ENCODE results near the gene ZNF560. TPM values are rescaled to one million over a fixed set of nuclear protein-coding genes. Genes with fewer than 3 reads are reported as not detected.
A peak's percentile ranks its signal among the peaks of the same experiment; 100 is the strongest.
"Not testable (repeated sequence)": the region's sequence is repeated elsewhere in the genome, so short reads cannot be mapped to it uniquely, and the experiment has no call there.

ZNF560 gene
- total RNA-seq (not detected), polyA plus RNA-seq (not detected), total RNA-seq (not detected)

DNA sequence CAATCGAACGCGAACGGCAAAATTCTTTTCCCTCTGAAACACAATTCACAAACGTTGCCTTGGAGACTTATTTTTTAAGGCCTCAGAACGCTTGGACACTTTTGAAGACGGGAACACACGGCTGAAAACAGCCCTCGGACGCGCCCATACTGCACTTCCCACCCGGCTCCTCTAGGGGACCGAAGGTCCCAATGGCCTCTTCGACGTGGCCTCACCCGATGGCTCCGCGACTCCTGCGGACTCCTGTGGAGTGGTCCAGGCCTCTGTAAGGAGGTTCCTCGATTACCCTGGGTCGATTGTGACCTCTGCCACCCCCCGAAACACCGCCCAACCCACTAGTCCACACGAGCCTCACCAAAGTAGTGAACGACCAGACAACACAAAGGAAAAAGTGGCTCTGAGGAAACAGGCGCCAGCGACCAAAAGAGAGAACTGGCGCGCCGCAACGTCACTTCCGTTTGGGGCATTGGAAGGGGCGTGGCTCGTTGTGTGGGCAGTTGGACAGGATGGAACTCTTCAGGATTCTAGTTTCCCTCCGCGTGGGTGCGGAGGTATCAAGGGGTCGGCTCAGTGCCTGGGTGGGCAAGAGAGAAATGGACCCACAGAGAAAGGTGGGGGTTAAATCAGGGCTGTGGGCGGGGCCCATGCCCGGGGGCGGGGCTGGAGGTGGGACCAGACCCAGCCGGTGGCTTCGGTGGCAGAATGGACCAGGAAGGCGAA lies at the start of gene ZNF560:
ZNF560 (minus strand) TSS at position 434 of the 720 bp plus-strand sequence. CDS start 23,303 bp downstream, outside the sequence.
- no peak within 1 kb of the TSS for H3K27ac Mint-ChIP-seq
- Histone ChIP-seq H3K4me1 (ENCODE audit: control insufficient read depth in 2 of 2, insufficient read depth in 2 of 2, low read length in 2 of 2) (no peaks in the 10 kb centered on the region), H3K9me3 (ENCODE audit: control insufficient read depth in 2 of 3, low read length in 3 of 3) (peaks cover 2 to 47% (median 4%) of the 10 kb centered on the region in 3 experiments), H3K27me3 (ENCODE audit: control insufficient read depth in 2 of 2, insufficient read depth in 2 of 2, low read length in 2 of 2) (no peaks in the 10 kb centered on the region), H3K27ac (ENCODE audit: low read depth, low read length) (no peak within 1 kb of the TSS), H3K36me3 (ENCODE audit: control insufficient read depth in 2 of 3, insufficient read depth in 3 of 3, low read length in 3 of 3) (no peaks in the 10 kb centered on the region), H3K4me3 (ENCODE audit: low read length) (no peak within 1 kb of the TSS)
- H3K27me3 Mint-ChIP-seq, result peaks cover 0 to 22% (median 8%) of the 10 kb centered on the region in 5 donors
- POLR2A ChIA-PET, result no interaction called here
- H3K4me3 Mint-ChIP-seq, result peak within 1 kb of the TSS in 6 of 10 donors; percentile 8 to 72 (median 45)
- DNase-seq (no peak), ATAC-seq (no peak)
- H3K4me1 Mint-ChIP-seq, result peaks cover 0 to 3% (median 0%) of the 10 kb centered on the region in 7 donors
- CTCF ChIA-PET, result no interaction called here
- H3K36me3 Mint-ChIP-seq, result peaks cover 2 to 25% (median 5%) of the 10 kb centered on the region in 5 donors
- intact Hi-C loops (cut with micrococcal nuclease), result no loop called here
- peaks cover 5 to 94% (median 53%) of the 10 kb centered on the region in 11 donors for H3K9me3 Mint-ChIP-seq

DNA sequence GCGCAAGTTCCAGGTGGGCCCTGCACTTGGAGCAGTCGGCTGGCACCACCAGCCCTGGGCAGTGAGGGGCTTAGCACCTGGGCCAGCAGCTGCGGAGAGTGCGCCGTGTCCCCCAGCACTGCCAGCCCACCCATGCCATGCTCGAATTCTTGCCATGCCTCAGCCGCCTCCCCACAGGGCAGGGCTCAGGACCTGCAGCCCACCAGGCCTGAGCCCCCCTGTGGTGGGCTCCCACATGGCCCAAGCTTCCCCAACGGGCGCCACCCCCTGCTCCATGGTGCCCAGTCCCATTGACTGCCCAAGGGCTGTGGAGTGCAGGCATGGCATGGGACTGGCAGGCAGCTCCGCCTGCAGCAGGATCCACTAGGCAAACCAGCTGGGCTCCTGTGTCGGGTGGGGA lies 49.5 kb upstream of the ZNF560 start:
- ATAC-seq (no peak), DNase-seq (no peak)
- peaks cover 13 to 39% (median 24%) of the 10 kb centered on the region in 11 donors for H3K9me3 Mint-ChIP-seq
- Histone ChIP-seq H3K4me3 (ENCODE audit: low read length) (no peak overlapping the region), H3K27me3 (ENCODE audit: control insufficient read depth in 2 of 2, insufficient read depth in 2 of 2, low read length in 2 of 2) (no peaks in the 10 kb centered on the region), H3K4me1 (ENCODE audit: control insufficient read depth in 2 of 2, insufficient read depth in 2 of 2, low read length in 2 of 2) (no peaks in the 10 kb centered on the region), H3K9me3 (ENCODE audit: control insufficient read depth in 2 of 3, low read length in 3 of 3) (peaks cover 0 to 14% (median 0%) of the 10 kb centered on the region in 3 experiments), H3K27ac (ENCODE audit: low read depth, low read length) (no peak overlapping the region), H3K36me3 (ENCODE audit: control insufficient read depth in 2 of 3, insufficient read depth in 3 of 3, low read length in 3 of 3) (no peaks in the 10 kb centered on the region)
- peaks cover 4 to 23% (median 16%) of the 10 kb centered on the region in 5 donors for H3K36me3 Mint-ChIP-seq
- no peak overlapping the region for H3K4me3 Mint-ChIP-seq
- intact Hi-C loops (cut with micrococcal nuclease), result no loop called here
- no peaks in the 10 kb centered on the region for H3K4me1 Mint-ChIP-seq
- POLR2A ChIA-PET, result no interaction called here
- H3K27ac Mint-ChIP-seq, result no peak overlapping the region
- CTCF ChIA-PET, result no interaction called here
- peaks cover 0 to 9% (median 0%) of the 10 kb centered on the region in 5 donors for H3K27me3 Mint-ChIP-seq

DNA sequence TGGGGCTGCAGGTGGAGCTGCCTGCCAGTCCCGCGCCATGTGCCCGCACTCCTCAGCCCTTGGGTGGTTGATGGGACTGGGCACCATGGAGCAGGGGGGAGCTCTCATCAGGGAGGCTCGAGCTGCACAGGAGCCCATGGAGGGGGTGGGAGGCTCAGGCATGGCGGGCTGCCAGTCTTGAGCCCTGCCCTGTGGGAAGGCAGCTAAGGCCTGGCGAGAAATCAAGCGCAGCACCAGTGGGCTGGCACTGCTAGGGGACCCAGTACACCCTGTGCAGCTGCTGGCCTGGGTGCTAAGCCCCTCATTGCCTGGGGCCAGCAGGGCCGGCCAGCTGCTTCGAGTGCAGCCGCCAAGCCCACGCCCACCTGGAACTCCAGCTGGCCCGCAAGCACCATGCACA lies 42.9 kb upstream of the ZNF560 start:
- H3K27me3 Mint-ChIP-seq; H3K27ac Mint-ChIP-seq; H3K27me3 ChIP-seq (ENCODE audit: control insufficient read depth in 2 of 2, insufficient read depth in 2 of 2, low read length in 2 of 2); H3K27ac ChIP-seq (ENCODE audit: low read depth, low read length); intact Hi-C loops (cut with micrococcal nuclease); H3K4me3 Mint-ChIP-seq; ATAC-seq; H3K9me3 ChIP-seq (ENCODE audit: control insufficient read depth in 2 of 3, low read length in 3 of 3); H3K4me1 ChIP-seq (ENCODE audit: control insufficient read depth in 2 of 2, insufficient read depth in 2 of 2, low read length in 2 of 2); CTCF ChIA-PET; H3K4me3 ChIP-seq (ENCODE audit: low read length); DNase-seq: not testable (repeated sequence)
- H3K36me3 Mint-ChIP-seq, result peaks cover 5 to 28% (median 16%) of the 10 kb centered on the region in 5 donors
- peaks cover 14 to 37% (median 28%) of the 10 kb centered on the region in 7 donors for H3K4me1 Mint-ChIP-seq
- H3K36me3 ChIP-seq (ENCODE audit: control insufficient read depth in 2 of 3, insufficient read depth in 3 of 3, low read length in 3 of 3), result peaks cover 0 to 10% (median under 1%) of the 10 kb centered on the region in 3 experiments
- peaks cover 13 to 37% (median 19%) of the 10 kb centered on the region in 11 donors for H3K9me3 Mint-ChIP-seq
- POLR2A ChIA-PET, result interaction anchor here (0.6 kb wide), 1 partner anchor 78 kb away, joined by 3 read pairs; no protein-coding TSS in a partner anchor

DNA sequence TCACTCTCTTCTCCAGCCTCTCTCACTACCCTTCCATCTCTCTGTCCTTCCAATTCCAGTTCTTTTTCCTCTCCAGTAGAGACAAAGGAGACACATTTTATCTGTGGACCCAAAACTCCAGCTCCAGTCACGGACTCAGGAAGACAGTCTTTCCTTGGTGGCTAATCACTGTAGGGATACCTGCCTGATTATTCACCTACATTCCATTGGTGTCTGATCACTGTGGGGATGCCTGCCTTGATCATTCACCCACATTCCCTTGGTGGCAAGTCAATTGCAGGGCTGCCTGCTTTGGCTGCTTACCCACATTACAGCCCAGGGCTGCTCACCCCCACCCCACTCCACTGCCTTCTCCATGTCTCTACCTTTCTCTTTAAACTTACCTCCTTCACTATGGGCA lies 41.5 kb upstream of the ZNF560 start:
- not testable (repeated sequence) for ATAC-seq
- POLR2A ChIA-PET, result interaction anchor here (0.6 kb wide), 1 partner anchor 47 kb away, joined by 3 read pairs; no protein-coding TSS in a partner anchor

DNA sequence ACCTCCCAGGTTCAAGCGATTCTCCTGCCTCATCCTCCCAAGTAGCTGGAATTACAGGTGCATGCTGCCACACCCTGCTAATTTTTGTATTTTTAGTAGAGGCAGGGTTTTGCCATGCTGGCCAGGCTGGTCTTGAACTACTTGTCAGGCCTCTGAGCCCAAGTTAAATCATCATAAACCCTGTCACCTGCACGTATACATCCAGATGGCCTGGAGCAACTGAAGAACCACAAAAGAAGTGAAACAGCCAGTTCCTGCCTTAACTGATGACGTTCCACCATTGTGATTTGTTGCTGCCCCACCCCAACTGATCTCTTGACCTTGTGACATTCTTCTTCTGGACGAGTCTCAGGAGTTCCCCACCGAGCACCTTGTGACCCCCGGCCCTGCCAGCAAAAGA lies 40.8 kb upstream of the ZNF560 start:
- Mint-ChIP-seq H3K9me3 (peaks cover 13 to 57% (median 29%) of the 10 kb centered on the region in 11 donors), H3K4me3 (peak overlapping the region; percentile 49 to 99 (median 98)), H3K27ac (peak overlapping the region in 8 of 9 donors; percentile 79 to 100 (median 97)), H3K36me3 (peaks cover 25 to 47% (median 35%) of the 10 kb centered on the region in 5 donors), H3K4me1 (peaks cover 14 to 46% (median 33%) of the 10 kb centered on the region in 7 donors)
- H3K27me3 Mint-ChIP-seq; DNase-seq; ATAC-seq; H3K27me3 ChIP-seq (ENCODE audit: control insufficient read depth in 2 of 2, insufficient read depth in 2 of 2, low read length in 2 of 2); H3K4me1 ChIP-seq (ENCODE audit: control insufficient read depth in 2 of 2, insufficient read depth in 2 of 2, low read length in 2 of 2); CTCF ChIA-PET: not testable (repeated sequence)
- Histone ChIP-seq H3K27ac (ENCODE audit: low read depth, low read length) (peak overlapping the region; percentile 90), H3K9me3 (ENCODE audit: control insufficient read depth in 2 of 3, low read length in 3 of 3) (peaks cover 0 to 16% (median 0%) of the 10 kb centered on the region in 3 experiments), H3K4me3 (ENCODE audit: low read length) (peak overlapping the region; percentile 93), H3K36me3 (ENCODE audit: control insufficient read depth in 2 of 3, insufficient read depth in 3 of 3, low read length in 3 of 3) (peaks cover 6 to 31% (median 18%) of the 10 kb centered on the region in 3 experiments)
- POLR2A ChIA-PET, result interaction anchor here (0.6 kb wide), 1 partner anchor 47 kb away, joined by 3 read pairs; no protein-coding TSS in a partner anchor
- intact Hi-C loops (cut with micrococcal nuclease), result loop anchor here (2.0 kb wide), 3 partner anchors 230 to 280 kb away; partner anchors contain the start of genes FBXL12 (in 1 of the 2) and ZNF699 (in 1 of the 2)

More for the DNA sequence above, 41.5 kb upstream of the ZNF560 start:
- intact Hi-C loops (cut with micrococcal nuclease), result loop anchor here (2.0 kb wide), 3 partner anchors 231 to 279 kb away; partner anchors contain the start of genes FBXL12 (in 1 of the 2) and ZNF699 (in 1 of the 2)
- H3K27me3 ChIP-seq (ENCODE audit: control insufficient read depth in 2 of 2, insufficient read depth in 2 of 2, low read length in 2 of 2); H3K4me3 ChIP-seq (ENCODE audit: low read length); DNase-seq; CTCF ChIA-PET; H3K4me1 ChIP-seq (ENCODE audit: control insufficient read depth in 2 of 2, insufficient read depth in 2 of 2, low read length in 2 of 2); H3K27me3 Mint-ChIP-seq; H3K27ac ChIP-seq (ENCODE audit: low read depth, low read length): not testable (repeated sequence)
- peaks cover 3 to 24% (median 13%) of the 10 kb centered on the region in 3 experiments for H3K36me3 ChIP-seq (ENCODE audit: control insufficient read depth in 2 of 3, insufficient read depth in 3 of 3, low read length in 3 of 3)
- Mint-ChIP-seq H3K4me1 (peaks cover 14 to 46% (median 33%) of the 10 kb centered on the region in 7 donors), H3K36me3 (peaks cover 18 to 41% (median 28%) of the 10 kb centered on the region in 5 donors), H3K27ac (peak overlapping the region in 8 of 9 donors; percentile 26 to 100 (median 87)), H3K4me3 (peak overlapping the region; percentile 49 to 99 (median 98)), H3K9me3 (peaks cover 13 to 50% (median 27%) of the 10 kb centered on the region in 11 donors)
- H3K9me3 ChIP-seq (ENCODE audit: control insufficient read depth in 2 of 3, low read length in 3 of 3), result peaks cover 0 to 16% (median 0%) of the 10 kb centered on the region in 3 experiments

DNA sequence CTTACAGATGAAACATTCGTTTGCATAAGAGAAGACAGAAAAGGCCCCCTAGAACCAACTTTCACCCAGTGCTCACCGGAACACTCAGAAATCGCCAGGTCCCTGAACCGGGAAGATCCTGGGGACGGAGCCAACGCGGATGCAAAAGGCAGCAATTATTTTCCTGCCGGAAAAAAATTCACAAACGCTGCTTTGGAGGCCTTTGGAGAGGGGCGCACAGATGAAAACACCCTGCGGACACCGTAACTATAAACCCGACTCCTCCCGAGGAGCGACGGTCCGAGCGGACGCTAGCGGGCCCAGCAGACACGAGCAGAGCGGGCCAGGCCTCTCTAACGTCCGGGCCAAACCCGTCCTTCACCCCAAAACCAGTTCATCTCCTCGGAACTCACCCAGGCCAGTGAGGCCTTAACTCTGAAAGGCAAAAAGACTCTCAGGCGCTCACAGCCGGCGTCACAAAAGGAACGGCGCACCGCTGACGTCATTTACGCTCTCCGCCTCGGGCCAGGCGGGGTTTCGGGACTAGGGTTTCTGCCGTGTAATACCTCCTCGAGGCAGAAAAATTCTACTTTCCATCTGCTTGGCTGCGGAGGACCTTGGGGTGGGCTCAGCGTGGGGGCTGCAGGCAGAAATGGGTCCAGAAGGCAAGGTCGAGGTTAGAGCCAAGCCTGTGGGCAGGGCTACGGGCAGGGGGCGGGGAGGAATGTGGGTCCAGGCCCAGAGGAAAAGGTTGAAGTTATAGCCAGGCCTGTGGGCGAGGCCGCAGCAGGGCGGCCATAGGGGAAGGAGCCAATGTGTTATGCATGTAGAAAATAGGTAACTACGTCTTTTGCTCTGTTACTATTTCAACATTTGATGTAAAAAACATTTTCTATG lies 40.0 kb upstream of the ZNF560 start, which contains the start of gene ZNF426:
ZNF426 (minus strand) TSS at position 463 of the 876 bp plus-strand sequence. CDS start 2,413 bp downstream, outside the sequence.
- H3K9me3 Mint-ChIP-seq, result peaks cover 14 to 65% (median 32%) of the 10 kb centered on the region in 11 donors
- POLR2A ChIA-PET, result no interaction called here

More for the DNA sequence above, 40.0 kb upstream of the ZNF560 start, which contains the start of gene ZNF426:
- peaks cover 12 to 39% (median 26%) of the 10 kb centered on the region in 3 experiments for H3K36me3 ChIP-seq (ENCODE audit: control insufficient read depth in 2 of 3, insufficient read depth in 3 of 3, low read length in 3 of 3)
- DNase-seq (peak; percentile 76 to 90 (median 85)), ATAC-seq (peak; percentile 96)
- H3K4me3 ChIP-seq (ENCODE audit: low read length), result peak within 1 kb of the TSS; percentile 93
- H3K36me3 Mint-ChIP-seq, result peaks cover 33 to 55% (median 43%) of the 10 kb centered on the region in 5 donors
- H3K9me3 ChIP-seq (ENCODE audit: control insufficient read depth in 2 of 3, low read length in 3 of 3), result peaks cover 0 to 22% (median 4%) of the 10 kb centered on the region in 3 experiments
- H3K27me3 ChIP-seq (ENCODE audit: control insufficient read depth in 2 of 2, insufficient read depth in 2 of 2, low read length in 2 of 2), result no peaks in the 10 kb centered on the region
- H3K27ac Mint-ChIP-seq, result peak within 1 kb of the TSS; percentile 95 to 100 (median 97)
- CTCF ChIA-PET, result no interaction called here
- peak within 1 kb of the TSS; percentile 89 to 99 (median 98) for H3K4me3 Mint-ChIP-seq
- peaks cover 14 to 46% (median 33%) of the 10 kb centered on the region in 7 donors for H3K4me1 Mint-ChIP-seq
- peak within 1 kb of the TSS; percentile 90 for H3K27ac ChIP-seq (ENCODE audit: low read depth, low read length)
- intact Hi-C loops (cut with micrococcal nuclease), result loop anchor here (1.0 to 2.0 kb wide), 8 partner anchors 46 to 280 kb away; partner anchors contain the start of genes ZNF121 (in 2 of the 2), ZNF266 (in 2 of the 2), ZNF699 (in 2 of the 2) and FBXL12 (in 1 of the 2)
- peaks cover 0 to 7% of the 10 kb centered on the region in 2 donors for H3K4me1 ChIP-seq (ENCODE audit: control insufficient read depth in 2 of 2, insufficient read depth in 2 of 2, low read length in 2 of 2)
- no peaks in the 10 kb centered on the region for H3K27me3 Mint-ChIP-seq

All from naive thymus-derived CD4-positive, alpha-beta T cell (primary cell).